WTC11 (cell line): ENCODE data around the gene DDR2. TPM values are rescaled to one million over a fixed set of nuclear protein-coding genes. Genes with fewer than 3 reads are reported as not detected.

Experiments used
- ATAC-seq: fragments of 200-7000 bp; cut with Tn5 transposase; 2 replicates; pipeline ENCODE4 v1.10.0; 2021; ENCODE audit warnings: mild to moderate bottlenecking, moderate library complexity
- CTCF ChIA-PET: fragments of 300-600 bp; sonication (Branson Sonifier 250); formaldehyde crosslinking; loops from one replicate; lab custom pipeline; 2021; ENCODE audit warnings: antibody characterized with exemption; lab: Charles Lee
- POLR2A ChIA-PET: fragments of 350-600 bp; sonication (Branson Sonifier 250); formaldehyde crosslinking; loops from one replicate; lab custom pipeline; 2021; ENCODE audit warnings: antibody characterized with exemption; lab: Charles Lee
- DNase-seq: peaks from one replicate; pipeline ENCODE4 v3.0.0; 2021; ENCODE audit warnings: low spot score
- H3K27ac Mint-ChIP-seq: 2 replicates; pipeline ENCODE4 v1.8.0; 2021; ENCODE audit warnings: mixed read lengths
- H3K27me3 Mint-ChIP-seq: 2 replicates; pipeline ENCODE4 v1.8.0; 2021; ENCODE audit warnings: low read depth, mild to moderate bottlenecking, moderate library complexity, mixed read lengths
- H3K36me3 Mint-ChIP-seq: 2 replicates; pipeline ENCODE4 v1.8.0; 2021; ENCODE audit warnings: mixed read lengths
- H3K4me1 Mint-ChIP-seq: 2 replicates; pipeline ENCODE4 v1.8.0; 2022; ENCODE audit warnings: mixed read lengths
- H3K4me3 Mint-ChIP-seq: 2 replicates; pipeline ENCODE4 v1.8.0; 2021; ENCODE audit warnings: mild to moderate bottlenecking, moderate library complexity, mixed read lengths
- H3K9me3 Mint-ChIP-seq: 2 replicates; pipeline ENCODE4 v1.8.0; 2021; ENCODE audit warnings: mixed read lengths
- CBFB ChIP-seq: sonication (generic); formaldehyde crosslinking; IDR thresholded peaks from 2 replicates; pipeline ENCODE4 v1.8.1; 2022; ENCODE audit warnings: mild to moderate bottlenecking, low read depth, missing genetic modification reagents
- ETV6 ChIP-seq: sonication (generic); formaldehyde crosslinking; IDR thresholded peaks from 2 replicates; pipeline ENCODE4 v1.8.1; 2022; ENCODE audit warnings: mild to moderate bottlenecking, missing genetic modification reagents
- FOXP1 ChIP-seq: sonication (generic); formaldehyde crosslinking; IDR thresholded peaks from 2 replicates; pipeline ENCODE4 v1.8.0; 2022; ENCODE audit warnings: missing genetic modification reagents, mild to moderate bottlenecking, moderate library complexity, borderline replicate concordance
- MYBL2 ChIP-seq: sonication (generic); formaldehyde crosslinking; IDR thresholded peaks from 2 replicates; pipeline ENCODE4 v1.8.1; 2023; ENCODE audit warnings: mild to moderate bottlenecking, moderate library complexity, missing genetic modification reagents
- NR3C1 ChIP-seq: sonication (generic); formaldehyde crosslinking; conservative IDR thresholded peaks from 2 replicates; pipeline ENCODE4 v1.8.1; 2023; ENCODE audit warnings: low read depth, mild to moderate bottlenecking, missing genetic modification reagents
- PREB ChIP-seq: sonication (generic); formaldehyde crosslinking; IDR thresholded peaks from 2 replicates; pipeline ENCODE4 v1.8.1; 2022; ENCODE audit warnings: mild to moderate bottlenecking, missing genetic modification reagents, moderate library complexity, borderline replicate concordance
- SMAD3 ChIP-seq: sonication (generic); formaldehyde crosslinking; IDR thresholded peaks from 2 replicates; pipeline ENCODE4 v1.8.0; 2022; ENCODE audit warnings: missing genetic modification reagents, mild to moderate bottlenecking, borderline replicate concordance
- TEAD4 ChIP-seq: sonication (generic); formaldehyde crosslinking; IDR thresholded peaks from 2 replicates; pipeline ENCODE4 v1.8.0; 2022; ENCODE audit warnings: mild to moderate bottlenecking, missing genetic modification reagents
- ZNF232 ChIP-seq: sonication (generic); formaldehyde crosslinking; IDR thresholded peaks from 2 replicates; pipeline ENCODE4 v1.8.0; 2022; ENCODE audit warnings: mild to moderate bottlenecking, missing genetic modification reagents
- ZNF512 ChIP-seq: sonication (generic); formaldehyde crosslinking; IDR thresholded peaks from 2 replicates; pipeline ENCODE4 v1.8.1; 2022; ENCODE audit warnings: missing genetic modification reagents, borderline replicate concordance
- ZNF532 ChIP-seq: fragments of 250-450 bp; sonication (Bioruptor Pico); IDR thresholded peaks from 2 replicates; pipeline ENCODE4 v1.9.0; 2021; ENCODE audit warnings: mild to moderate bottlenecking, borderline replicate concordance
- total RNA-seq: library from RNA; stranded (reverse); gene quantifications from 3 replicates; pipeline ENCODE4 v1.2.3, GENCODE V29; 2021
- TF ChIP-seq, protein P1 (sequence below): sonication (generic); formaldehyde crosslinking; IDR thresholded peaks from 2 replicates; pipeline ENCODE4 v1.8.1; 2022; ENCODE audit warnings: low read depth, mild to moderate bottlenecking, moderate library complexity, missing genetic modification reagents, borderline replicate concordance
- TF ChIP-seq, protein P2 (sequence below): sonication (generic); formaldehyde crosslinking; IDR thresholded peaks from 2 replicates; pipeline ENCODE4 v1.8.0; 2022; ENCODE audit warnings: mild to moderate bottlenecking, missing genetic modification reagents
- TF ChIP-seq, protein P3 (sequence below): sonication (generic); formaldehyde crosslinking; IDR thresholded peaks from 2 replicates; pipeline ENCODE4 v1.8.1; 2023; ENCODE audit warnings: mild to moderate bottlenecking, moderate library complexity, missing genetic modification reagents

DDR2 gene
- total RNA-seq, 1 experiment from 2014 or later = 0.85 TPM

- Mint-ChIP-seq H3K27ac (peak overlapping the region; percentile 31; the same call in 1 of the 2 replicates), H3K4me1 (peaks cover 21% of the 10 kb centered on the region), H3K27me3 (no peaks in the 10 kb centered on the region), H3K4me3 (no peak overlapping the region), H3K9me3 (no peaks in the 10 kb centered on the region), H3K36me3 (no peaks in the 10 kb centered on the region)
- POLR2A ChIA-PET = no interaction called here
- ATAC-seq = no peak
- CTCF ChIA-PET = interaction anchor here (0.6 to 1.1 kb wide), 3 partner anchors 12 to 46 kb away, joined by 3 read pairs; no protein-coding TSS in a partner anchor
- no peak for DNase-seq
- TF ChIP-seq ZNF532 = no peak
- TF ChIP-seq, protein P1, sequence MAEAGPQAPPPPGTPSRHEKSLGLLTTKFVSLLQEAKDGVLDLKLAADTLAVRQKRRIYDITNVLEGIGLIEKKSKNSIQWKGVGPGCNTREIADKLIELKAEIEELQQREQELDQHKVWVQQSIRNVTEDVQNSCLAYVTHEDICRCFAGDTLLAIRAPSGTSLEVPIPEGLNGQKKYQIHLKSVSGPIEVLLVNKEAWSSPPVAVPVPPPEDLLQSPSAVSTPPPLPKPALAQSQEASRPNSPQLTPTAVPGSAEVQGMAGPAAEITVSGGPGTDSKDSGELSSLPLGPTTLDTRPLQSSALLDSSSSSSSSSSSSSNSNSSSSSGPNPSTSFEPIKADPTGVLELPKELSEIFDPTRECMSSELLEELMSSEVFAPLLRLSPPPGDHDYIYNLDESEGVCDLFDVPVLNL (CRISPR knock-in tag) = no peak
- TF ChIP-seq CBFB = no peak
These were observed 595 bp upstream of the DDR2 start for GRCh38 chr1:162631546-162632191.

DNA sequence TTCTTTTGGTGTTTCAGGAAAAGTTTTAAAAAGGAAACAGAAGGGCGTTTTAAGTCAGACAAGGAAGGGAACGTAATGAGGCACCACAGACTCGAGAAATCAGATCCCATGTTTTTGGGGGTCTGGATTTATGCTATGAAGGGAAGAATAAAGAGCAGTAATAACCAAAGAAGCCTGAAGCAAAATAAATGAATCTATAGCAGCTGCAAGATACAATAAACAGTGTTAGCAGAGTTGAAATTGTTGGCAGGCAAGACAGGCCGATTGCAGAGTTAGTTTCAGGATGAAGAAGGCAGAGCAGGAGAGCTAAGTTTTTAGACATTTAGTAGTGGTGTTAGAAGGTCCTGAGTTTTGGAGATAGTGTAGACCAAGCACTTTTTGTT, 425 bp downstream of the DDR2 start:
- no peak overlapping the region for H3K4me3 Mint-ChIP-seq
- peak; percentile 16; the same call in 1 of the 2 replicates for ATAC-seq
- H3K4me1 Mint-ChIP-seq = peaks cover 21% of the 10 kb centered on the region
- no peaks in the 10 kb centered on the region for H3K27me3 Mint-ChIP-seq
- no peaks in the 10 kb centered on the region for H3K36me3 Mint-ChIP-seq
- no peaks in the 10 kb centered on the region for H3K9me3 Mint-ChIP-seq
- no peak for DNase-seq
- H3K27ac Mint-ChIP-seq = peak overlapping the region; percentile 60; the same call in 1 of the 2 replicates
- ChIA-PET POLR2A (no interaction called here), CTCF (interaction anchor here (0.5 to 1.1 kb wide), 5 partner anchors 11 to 596 kb away, joined by 3 to 5 read pairs (median 3); no protein-coding TSS in a partner anchor)
- TF ChIP-seq TEAD4 (CRISPR knock-in tag) (no peak), ZNF232 (CRISPR knock-in tag) (no peak), ETV6 (CRISPR knock-in tag) (no peak), MYBL2 (CRISPR knock-in tag) (no peak), SMAD3 (CRISPR knock-in tag) (no peak), ZNF532 (no peak), ZNF512 (CRISPR knock-in tag) (no peak), PREB (CRISPR knock-in tag) (no peak), FOXP1 (no peak), NR3C1 (CRISPR knock-in tag) (no peak)
- TF ChIP-seq, protein P2, sequence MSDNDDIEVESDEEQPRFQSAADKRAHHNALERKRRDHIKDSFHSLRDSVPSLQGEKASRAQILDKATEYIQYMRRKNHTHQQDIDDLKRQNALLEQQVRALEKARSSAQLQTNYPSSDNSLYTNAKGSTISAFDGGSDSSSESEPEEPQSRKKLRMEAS (CRISPR knock-in tag) = no peak
- TF ChIP-seq, protein P3, sequence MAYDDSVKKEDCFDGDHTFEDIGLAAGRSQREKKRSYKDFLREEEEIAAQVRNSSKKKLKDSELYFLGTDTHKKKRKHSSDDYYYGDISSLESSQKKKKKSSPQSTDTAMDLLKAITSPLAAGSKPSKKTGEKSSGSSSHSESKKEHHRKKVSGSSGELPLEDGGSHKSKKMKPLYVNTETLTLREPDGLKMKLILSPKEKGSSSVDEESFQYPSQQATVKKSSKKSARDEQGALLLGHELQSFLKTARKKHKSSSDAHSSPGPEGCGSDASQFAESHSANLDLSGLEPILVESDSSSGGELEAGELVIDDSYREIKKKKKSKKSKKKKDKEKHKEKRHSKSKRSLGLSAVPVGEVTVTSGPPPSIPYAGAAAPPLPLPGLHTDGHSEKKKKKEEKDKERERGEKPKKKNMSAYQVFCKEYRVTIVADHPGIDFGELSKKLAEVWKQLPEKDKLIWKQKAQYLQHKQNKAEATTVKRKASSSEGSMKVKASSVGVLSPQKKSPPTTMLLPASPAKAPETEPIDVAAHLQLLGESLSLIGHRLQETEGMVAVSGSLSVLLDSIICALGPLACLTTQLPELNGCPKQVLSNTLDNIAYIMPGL (CRISPR knock-in tag) = no peak
